Cortex of kidney (tissue), 1 donor: Measurements from ENCODE around the gene NKX6-2.
"Not testable (repeated sequence)": the region's sequence is repeated elsewhere in the genome, so short reads cannot be mapped to it uniquely, and the experiment has no call there.

ENCODE experiments used
- DNase-seq: peaks from one replicate; lab custom pipeline; 2025; lab: John Stamatoyannopoulos, UW

Gene NKX6-2

GRCh38 chr10:132780356-132780755, 5.6 kb downstream of the NKX6-2 start:
- DNase-seq, result no peak

GRCh38 chr10:132779549-132780294, 6.2 kb downstream of the NKX6-2 start:
- no peak for DNase-seq

GRCh38 chr10:132777441-132777840, 8.5 kb downstream of the NKX6-2 start:
- no peak for DNase-seq

GRCh38 chr10:132776821-132777220, 9.1 kb downstream of the NKX6-2 start:
- DNase-seq, result no peak

GRCh38 chr10:132776186-132776585, 9.8 kb downstream of the NKX6-2 start:
- DNase-seq, result no peak

- DNase-seq, result no peak
Measured at GRCh38 chr10:132774902-132775863, 10.8 kb downstream of the NKX6-2 start.

- no peak for DNase-seq
Measured at GRCh38 chr10:132774181-132774901, 11.6 kb downstream of the NKX6-2 start.

- DNase-seq, result not testable (repeated sequence)
Measured at GRCh38 chr10:132772816-132773215, 13.1 kb downstream of the NKX6-2 start.

GRCh38 chr10:132770061-132771021, 15.6 kb downstream of the NKX6-2 start:
- DNase-seq, result no peak

- no peak for DNase-seq
Measured at GRCh38 chr10:132768346-132769248, 17.4 kb downstream of the NKX6-2 start.

- DNase-seq, result no peak
Measured at GRCh38 chr10:132766291-132766690, 19.7 kb downstream of the NKX6-2 start.

- DNase-seq, result no peak
Measured at GRCh38 chr10:132765435-132765834, 20.5 kb downstream of the NKX6-2 start.

- DNase-seq, result no peak
Measured at GRCh38 chr10:132764108-132764507, 21.8 kb downstream of the NKX6-2 start.

GRCh38 chr10:132763545-132763944, 22.4 kb downstream of the NKX6-2 start:
- no peak for DNase-seq

GRCh38 chr10:132762267-132762666, 23.7 kb downstream of the NKX6-2 start:
- no peak for DNase-seq

- DNase-seq, result no peak
Measured at GRCh38 chr10:132761395-132762060, 24.4 kb downstream of the NKX6-2 start.

GRCh38 chr10:132758865-132759264, 27.1 kb downstream of the NKX6-2 start:
- DNase-seq, result no peak

- no peak for DNase-seq
Measured at GRCh38 chr10:132757171-132757570, 28.8 kb downstream of the NKX6-2 start.

- DNase-seq, result no peak
Measured at GRCh38 chr10:132756591-132756990, 29.4 kb downstream of the NKX6-2 start.
